Putamen (tissue), 1 donor: ENCODE data around the gene CHRM1.
A peak's percentile ranks its signal among the peaks of the same experiment; 100 is the strongest.
"Not testable (repeated sequence)": the region's sequence is repeated elsewhere in the genome, so short reads cannot be mapped to it uniquely, and the experiment has no call there.

Experiments used
- DNase-seq: peaks from one replicate; pipeline ENCODE4 v3.0.0-alpha.2; 2016; ENCODE audit warnings: low spot score

Gene CHRM1

DNA sequence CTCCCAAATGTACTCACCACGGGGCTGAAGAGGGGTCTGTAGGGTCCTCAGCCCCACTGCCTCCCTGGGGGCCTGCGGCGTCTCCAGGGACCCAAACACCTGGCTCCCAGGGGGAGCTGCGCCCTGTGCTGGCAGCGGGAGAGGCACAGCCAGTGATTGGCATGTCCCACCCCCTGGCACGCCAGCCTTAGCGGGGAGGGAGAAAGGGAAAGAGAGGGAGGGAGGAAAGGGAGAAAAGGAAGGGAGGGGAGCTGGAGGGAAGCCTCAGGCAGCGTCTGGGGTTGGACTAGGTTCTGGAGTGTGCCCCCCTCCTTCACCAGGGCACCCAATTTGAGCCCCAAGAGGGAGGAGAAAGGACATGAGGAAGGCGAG is at the start of gene CHRM1:
Gene CHRM1, minus strand, starts transcription at position 163 of the 372 bp plus-strand sequence. CDS start 10,263 bp downstream, outside the sequence.
- peak; percentile 78 for DNase-seq

- no peak for DNase-seq
Observed at GRCh38 chr11:62965574-62965973, 44.4 kb upstream of the CHRM1 start.

DNA sequence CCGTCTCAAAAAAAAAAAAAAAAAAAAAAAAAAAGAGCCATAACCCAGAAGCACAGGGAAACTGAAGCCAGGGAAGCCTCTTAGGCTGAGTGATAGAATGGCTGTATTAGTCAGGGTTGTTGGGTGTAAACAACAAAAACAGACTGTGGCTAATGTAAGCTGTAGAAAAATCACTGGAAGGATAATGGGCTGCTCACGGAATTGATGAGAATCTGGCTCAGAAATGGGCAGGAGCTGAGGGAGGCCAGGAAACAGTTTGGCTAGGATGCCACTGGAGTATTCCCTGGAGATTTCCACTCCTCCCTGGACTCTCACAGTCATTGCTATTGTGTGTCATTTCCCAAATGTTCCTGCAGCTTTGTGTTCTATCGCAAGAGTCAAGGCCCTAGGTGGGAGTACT is 41.2 kb upstream of the CHRM1 start:
- no peak for DNase-seq

DNA sequence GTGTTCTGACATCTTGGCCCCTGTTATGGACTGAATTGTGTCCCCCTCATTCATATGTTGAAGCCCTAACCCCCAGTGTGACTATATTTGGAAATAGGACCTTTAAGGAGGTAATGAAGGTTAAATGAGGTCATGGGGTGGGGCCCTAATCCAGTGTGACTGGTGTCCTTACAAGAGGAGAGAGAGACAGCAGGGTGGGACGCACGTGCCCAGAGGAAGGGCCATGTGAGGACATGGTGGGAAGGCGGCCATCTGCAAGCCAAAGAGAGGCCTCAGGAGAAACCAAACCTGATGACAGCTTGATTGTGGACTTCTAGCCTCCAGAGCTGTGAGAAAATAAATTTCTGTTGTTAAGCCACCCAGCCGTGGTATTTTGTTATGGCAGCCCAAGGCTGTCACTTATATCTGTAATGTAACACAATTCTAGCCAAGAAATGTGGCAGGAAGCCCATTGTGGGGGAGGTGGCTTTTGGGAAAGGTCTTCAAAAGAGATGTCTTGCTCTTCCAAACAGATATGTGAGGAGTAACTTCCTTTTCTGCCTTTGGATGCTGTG is 39.9 kb upstream of the CHRM1 start:
- no peak for DNase-seq

- no peak for DNase-seq
Observed at GRCh38 chr11:62959422-62959980, 38.3 kb upstream of the CHRM1 start.

DNA sequence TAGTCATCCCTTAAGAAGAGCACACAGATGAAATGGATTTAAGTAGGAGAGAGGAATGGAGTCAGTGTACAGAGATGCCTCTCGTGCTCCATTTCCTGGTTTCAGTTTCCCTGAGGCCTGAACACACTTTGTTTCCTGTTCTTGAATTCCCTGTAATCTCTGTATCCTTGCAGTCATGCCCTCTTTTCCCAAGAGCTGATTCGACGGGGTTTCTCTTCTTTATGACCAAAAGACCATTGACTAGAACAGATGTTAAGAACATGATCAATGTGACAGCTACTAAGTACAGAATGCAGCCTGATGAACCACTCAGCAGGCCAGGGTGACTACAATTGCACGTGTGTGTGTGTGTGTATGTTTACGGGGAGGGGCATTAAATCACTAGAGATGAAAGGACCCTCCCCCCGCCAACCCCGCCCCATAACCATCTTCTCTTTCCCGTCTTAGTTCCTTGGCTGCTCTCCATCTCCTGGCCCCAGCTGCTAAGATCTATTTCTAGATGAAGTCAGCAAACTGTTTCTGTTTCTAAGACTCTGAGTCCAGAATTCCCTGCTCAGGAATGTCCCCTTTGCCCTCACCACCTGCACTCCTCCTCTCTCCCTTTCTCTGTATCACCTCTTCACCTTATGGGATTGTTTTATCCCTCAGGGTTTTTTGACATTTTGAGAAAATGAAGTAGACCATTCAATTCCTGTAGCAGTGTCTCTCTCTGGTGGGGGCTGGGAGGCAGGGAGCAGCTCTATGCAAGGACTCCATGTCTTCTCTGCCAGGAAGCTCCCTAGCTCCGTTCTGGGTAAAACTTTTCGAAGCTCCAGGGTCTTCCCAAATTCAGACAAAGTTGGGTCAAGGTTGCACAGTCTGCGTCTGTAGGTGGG is 37.6 kb upstream of the CHRM1 start:
- no peak for DNase-seq

DNA sequence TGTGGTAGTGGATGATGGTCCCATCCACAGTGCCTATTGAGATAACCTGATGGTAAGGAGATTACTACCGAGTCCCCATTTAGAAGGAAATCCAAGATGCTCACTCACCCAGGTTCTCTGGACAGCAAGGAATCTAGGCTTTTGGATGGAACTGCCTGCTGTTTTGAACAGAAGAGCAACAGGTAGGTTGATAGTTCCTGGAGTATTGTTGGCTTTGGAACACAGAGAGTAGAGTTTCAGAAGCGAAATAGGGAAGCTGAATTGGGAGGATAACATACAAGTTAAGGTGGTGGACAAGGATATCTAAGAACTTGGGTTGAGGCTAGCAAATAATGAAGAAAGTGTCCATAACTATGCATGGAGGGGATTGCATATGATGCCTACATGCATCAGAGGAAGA is 36.0 kb upstream of the CHRM1 start:
- no peak for DNase-seq

DNA sequence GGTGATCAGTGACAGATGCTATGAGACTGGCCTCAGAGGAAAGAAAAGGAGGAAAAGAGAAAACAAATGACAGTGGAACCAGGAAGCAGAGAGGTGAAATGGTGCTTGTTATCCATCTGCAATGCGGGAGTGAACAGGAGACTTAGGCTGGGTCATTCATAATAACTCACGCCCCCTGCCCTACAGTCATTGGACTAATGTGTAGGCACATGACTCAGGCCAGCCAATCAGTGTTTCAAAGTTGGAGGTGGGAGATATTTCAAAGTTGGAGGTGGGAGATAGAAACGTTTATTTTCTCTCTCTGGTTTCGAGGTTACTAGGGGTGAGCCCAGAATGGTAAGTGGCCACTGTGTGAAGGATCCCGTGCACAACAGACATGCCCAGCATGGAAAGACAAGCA is 33.3 kb upstream of the CHRM1 start:
- no peak for DNase-seq

DNA sequence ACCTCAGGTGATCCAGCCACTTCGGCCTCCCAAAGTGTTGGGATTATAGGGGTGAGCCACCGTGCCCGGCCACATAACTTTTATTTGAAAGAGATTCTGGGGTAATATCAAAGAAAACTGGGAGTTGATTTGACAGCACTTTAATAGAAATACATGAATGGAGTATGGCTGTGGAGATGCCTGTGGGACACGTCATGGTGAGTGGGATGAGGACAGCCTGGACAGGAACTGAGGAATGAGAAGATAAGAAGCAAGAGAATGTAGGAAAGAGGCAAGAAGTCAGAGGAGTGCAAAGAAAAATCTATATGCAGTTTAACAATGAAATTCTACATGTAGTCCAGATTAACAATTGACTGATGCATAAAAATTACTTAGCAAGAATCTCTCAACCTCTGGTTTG is 32.6 kb upstream of the CHRM1 start:
- no peak for DNase-seq

DNA sequence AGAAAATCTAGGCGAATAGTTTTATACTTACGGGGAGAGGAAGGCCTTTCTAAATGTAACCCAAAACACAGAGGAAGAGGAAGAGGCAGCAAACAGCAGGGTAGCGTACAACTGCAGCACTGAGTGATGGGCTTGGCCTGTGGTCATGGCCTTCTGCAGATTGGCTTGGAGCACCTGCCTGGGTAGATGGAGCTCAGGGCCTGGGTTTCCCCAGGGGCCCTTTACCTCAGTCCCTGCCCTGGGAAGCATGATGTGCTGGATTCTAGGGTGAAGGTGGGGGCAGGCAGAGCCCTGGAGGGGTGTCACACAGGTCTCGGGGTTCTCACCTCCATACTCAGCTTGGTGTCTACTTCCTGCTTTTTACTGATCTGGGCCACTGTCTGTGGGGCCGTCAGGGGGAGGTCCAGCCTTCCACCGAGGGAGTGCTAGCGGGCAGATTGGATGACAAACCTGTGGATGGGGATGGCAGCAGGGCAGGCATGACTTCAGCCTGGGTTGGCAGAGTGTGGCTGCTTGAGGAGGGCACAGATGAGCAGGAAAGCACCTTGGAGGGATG is 27.7 kb upstream of the CHRM1 start:
- DNase-seq: no peak

DNA sequence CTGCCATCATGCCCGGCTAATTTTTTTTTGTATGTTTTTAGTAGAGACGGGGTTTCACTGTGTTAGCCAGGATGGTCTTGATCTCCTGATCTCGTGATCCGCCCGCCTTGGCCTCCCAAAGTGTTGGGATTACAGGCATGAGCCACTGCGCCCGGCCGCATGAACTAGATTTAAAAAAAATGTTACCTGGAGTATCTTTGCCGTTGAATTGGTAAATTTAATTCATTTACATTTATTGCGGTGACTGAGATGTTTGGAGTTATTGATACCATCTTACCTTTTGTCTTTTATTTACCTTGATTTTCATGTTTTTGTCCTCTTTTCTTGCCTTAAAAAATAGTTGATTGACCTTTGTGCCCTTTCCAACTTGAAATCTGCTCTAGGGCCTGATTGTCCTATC is 24.4 kb upstream of the CHRM1 start:
- not testable (repeated sequence) for DNase-seq

DNA sequence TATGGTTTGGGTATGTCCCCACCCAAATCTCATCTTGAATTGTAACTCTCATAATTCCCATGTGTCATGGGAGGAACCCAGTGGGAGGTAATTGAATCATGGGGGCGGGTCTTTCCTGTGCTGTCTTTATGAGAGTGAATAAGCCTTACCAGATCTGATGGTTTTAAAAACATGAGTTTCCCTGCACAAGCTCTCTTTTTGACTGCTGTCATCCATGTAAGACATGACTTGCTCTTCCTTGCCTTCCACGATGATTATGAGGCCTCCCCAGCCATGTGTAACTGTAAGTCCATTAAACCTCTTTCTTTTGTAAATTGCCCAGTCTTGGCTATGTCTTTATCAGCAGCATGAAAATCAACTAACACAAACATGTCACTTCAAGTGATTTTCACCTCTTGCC is 16.4 kb upstream of the CHRM1 start:
- DNase-seq: not testable (repeated sequence)

GRCh38 chr11:62934496-62934785 is 13.3 kb upstream of the CHRM1 start:
- DNase-seq: no peak

DNA sequence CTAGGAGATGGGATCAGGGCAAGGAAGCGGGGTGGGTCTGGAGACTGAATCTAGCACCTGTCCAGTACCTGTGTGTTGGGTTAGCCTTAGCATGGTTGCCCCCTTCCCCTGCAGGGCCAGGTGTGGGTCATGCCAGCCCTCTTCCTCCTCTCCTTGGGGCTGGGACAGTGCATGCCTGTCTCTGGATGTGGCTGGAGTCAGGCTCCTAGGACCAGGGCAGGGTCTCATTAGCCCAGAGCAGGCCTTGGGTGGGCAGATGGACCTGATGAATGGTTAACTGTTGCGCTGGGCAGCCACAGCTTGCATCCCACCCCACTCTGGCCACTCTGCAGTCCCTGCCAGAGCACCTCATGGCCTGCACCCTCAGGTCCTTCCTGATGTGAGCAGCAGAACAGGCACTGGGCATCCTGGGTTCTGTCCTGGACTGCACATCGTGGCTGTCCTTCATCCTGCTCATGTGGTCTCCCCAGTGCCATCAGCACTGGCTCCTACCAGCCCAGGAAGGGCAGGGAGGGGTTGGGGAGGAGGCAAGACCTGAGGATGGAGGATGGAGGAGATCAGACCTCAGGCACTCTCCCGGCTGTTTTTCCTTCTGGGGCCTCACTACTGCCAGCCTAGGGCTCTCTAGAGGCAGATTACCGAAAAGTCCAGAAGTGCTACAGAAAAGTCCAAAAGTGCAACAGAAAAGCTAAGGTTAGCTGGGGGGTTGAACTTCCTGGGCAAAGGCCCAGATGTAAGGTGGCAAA is 12.8 kb upstream of the CHRM1 start:
- no peak for DNase-seq

- no peak for DNase-seq
Observed at GRCh38 chr11:62933285-62933684, 12.1 kb upstream of the CHRM1 start.

DNA sequence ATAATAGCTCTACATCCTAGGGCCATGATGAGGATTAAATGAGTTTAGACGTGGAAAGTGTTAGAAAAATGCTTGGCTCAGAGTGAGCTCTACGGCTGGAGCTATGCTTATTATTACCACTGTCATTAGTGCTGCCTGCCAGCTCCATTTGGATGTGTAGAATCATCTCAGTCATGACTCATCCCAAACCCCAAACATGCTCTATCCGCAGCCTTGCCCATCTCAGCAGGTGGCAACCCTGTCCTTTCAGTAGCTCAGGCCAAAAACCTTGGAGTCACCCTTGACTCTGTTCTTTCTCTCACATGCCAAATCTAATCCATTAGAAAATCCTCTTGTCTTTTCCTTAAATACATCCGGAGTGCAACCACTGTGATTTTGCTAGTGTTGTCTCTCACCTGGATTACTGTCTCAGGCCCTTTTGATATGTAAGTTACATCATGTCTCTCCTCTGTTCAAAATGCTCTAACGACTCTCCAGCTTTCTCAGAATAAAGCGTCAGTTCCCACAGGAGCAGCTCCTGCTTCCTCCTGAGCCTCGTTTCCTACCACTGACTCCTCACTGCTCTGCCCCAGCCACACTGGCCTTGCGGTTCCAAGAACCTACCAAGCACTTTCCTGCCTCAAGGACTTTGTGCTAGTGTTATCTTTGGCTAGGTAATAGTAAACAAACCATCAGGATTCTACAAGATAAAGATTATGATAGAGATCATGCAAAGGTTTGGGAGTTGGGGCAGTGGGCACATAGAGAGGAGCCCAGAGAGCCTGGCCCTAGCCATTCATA is 10.5 kb upstream of the CHRM1 start:
- DNase-seq: no peak

- DNase-seq: no peak
Observed at GRCh38 chr11:62930666-62931065, 9.5 kb upstream of the CHRM1 start.

GRCh38 chr11:62930157-62930556 is 9.0 kb upstream of the CHRM1 start:
- no peak for DNase-seq

GRCh38 chr11:62928011-62928410 is 6.8 kb upstream of the CHRM1 start:
- no peak for DNase-seq

DNA sequence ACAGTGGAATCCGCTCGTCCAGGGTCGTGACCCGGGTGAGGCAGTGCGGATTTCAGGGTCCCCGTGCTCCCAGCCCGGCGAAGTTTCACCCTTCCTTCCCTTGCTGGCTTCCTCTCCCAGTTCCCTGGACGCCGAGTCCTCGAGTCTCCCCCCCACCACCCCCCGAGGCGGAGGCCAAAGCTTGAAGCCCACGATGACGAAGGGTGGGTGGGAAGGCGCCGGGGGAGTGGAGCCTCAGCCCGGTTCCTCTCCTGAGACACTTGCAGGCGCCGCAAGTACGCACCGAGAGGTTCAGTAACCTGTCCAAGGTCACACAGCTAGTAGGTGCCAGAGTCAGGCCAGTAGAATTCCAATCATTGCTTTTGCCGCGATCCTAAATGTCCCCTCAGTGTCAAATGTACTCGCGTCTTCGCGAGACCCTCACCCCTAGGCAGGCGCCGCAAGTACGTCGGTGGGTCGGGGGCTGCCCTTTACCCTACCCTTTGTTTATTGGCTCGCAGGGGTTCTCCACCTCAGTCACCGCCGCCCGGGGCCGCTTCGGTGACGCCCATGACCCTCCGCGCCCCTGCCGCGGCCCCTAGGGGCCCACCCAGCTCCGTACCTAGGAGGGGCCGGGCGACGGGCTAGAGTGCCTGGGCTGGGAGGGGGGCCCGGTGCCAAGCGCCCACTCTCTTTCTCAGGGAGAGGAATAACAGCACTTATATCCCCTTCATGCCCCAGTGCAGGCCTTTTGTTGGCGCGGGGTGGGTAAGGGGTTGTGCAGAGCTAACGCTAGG is 5.7 kb upstream of the CHRM1 start:
- DNase-seq: no peak
